Common myeloid progenitor, CD34-positive (primary cell): ENCODE measurements around the gene POR.

ENCODE experiments used
- CTCF ChIA-PET: fragments of 350-600 bp; sonication (Branson Sonifier 250); formaldehyde crosslinking; loops from one replicate; lab custom pipeline; 2021; ENCODE audit warnings: antibody characterized with exemption; lab: Charles Lee
- POLR2A ChIA-PET: fragments of 350-600 bp; sonication (Branson Sonifier 250); formaldehyde crosslinking; loops from one replicate; lab custom pipeline; 2021; ENCODE audit warnings: antibody characterized with exemption; lab: Charles Lee
- DNase-seq, 3 donors: peaks; one replicate each; pipeline versions ENCODE4 v3.0.0 to v3.0.0-alpha.2; 2013
- H3K27ac ChIP-seq, 2 experiments: 1 replicate in 1 of 2; 2 replicates in 1 of 2; pipeline ENCODE4 v1.7.0; 2013; ENCODE audit warnings: inconsistent platforms in 2 of 2, low read length in 2 of 2, mild to moderate bottlenecking in 2 of 2, low read depth in 1 of 2, moderate library complexity in 1 of 2; ENCODE audit not compliant: severe bottlenecking in 2 of 2, insufficient read depth in 1 of 2, poor library complexity in 1 of 2
- H3K27me3 ChIP-seq, 5 experiments: replicated peaks in 2 of 5; 1 replicate in 3 of 5; 2 replicates in 2 of 5; pipeline versions ENCODE4 v1.6.1 to v1.7.0; 2013; ENCODE audit warnings: low read length in 4 of 5, mild to moderate bottlenecking in 2 of 5, moderate library complexity in 2 of 5, inconsistent platforms in 1 of 5; ENCODE audit not compliant: insufficient read depth in 5 of 5, control insufficient read depth in 4 of 5
- H3K36me3 ChIP-seq, 4 experiments: 1 replicate in 2 of 4; 2 replicates in 2 of 4; pipeline versions ENCODE4 v1.6.1 to v1.7.0; 2013; ENCODE audit warnings: low read length in 3 of 4, control low read depth in 1 of 4, mild to moderate bottlenecking in 1 of 4; ENCODE audit not compliant: control insufficient read depth in 4 of 4, insufficient read depth in 4 of 4
- H3K4me1 ChIP-seq, 4 experiments: 1 replicate in 3 of 4; 2 replicates in 1 of 4; pipeline versions ENCODE4 v1.6.1 to v1.7.1; 2013; ENCODE audit warnings: low read length in 3 of 4, mild to moderate bottlenecking in 3 of 4, control low read depth in 1 of 4, inconsistent platforms in 1 of 4, moderate library complexity in 1 of 4; ENCODE audit not compliant: control insufficient read depth in 4 of 4, insufficient read depth in 4 of 4; ENCODE audit errors: control extremely low read depth in 1 of 4
- H3K4me3 ChIP-seq, 7 experiments: 1 replicate in 4 of 7; 2 replicates in 3 of 7; pipeline versions ENCODE4 v1.5.1 to v1.7.0; 2013; ENCODE audit warnings: mild to moderate bottlenecking in 7 of 7, low read length in 6 of 7, moderate library complexity in 6 of 7, inconsistent platforms in 2 of 7, low read depth in 2 of 7, control low read depth in 1 of 7; ENCODE audit not compliant: insufficient read depth in 4 of 7, control insufficient read depth in 1 of 7; ENCODE audit errors: extremely low read depth in 1 of 7
- H3K9me3 ChIP-seq, 5 experiments: 1 replicate in 4 of 5; 2 replicates in 1 of 5; pipeline versions ENCODE4 v1.6.1 to v1.7.1; 2013; ENCODE audit warnings: low read length in 4 of 5, mild to moderate bottlenecking in 2 of 5, inconsistent platforms in 1 of 5, low read depth in 1 of 5, moderate library complexity in 1 of 5; ENCODE audit not compliant: control insufficient read depth in 4 of 5, insufficient read depth in 2 of 5; ENCODE audit errors: control extremely low read depth in 1 of 5
- WGBS: methylation state at CpG from one replicate; pipeline ENCODE4 v1.1.5; 2013; ENCODE audit not compliant: insufficient coverage; 5-methylcytosine and 5-hydroxymethylcytosine counted together

Gene POR

GRCh38 chr7:75986147-75986781 is 71.3 kb downstream of the POR start:
- ChIA-PET POLR2A (interaction anchor here (0.6 kb wide), 1 partner anchor 36 kb away, joined by 5 read pairs; no protein-coding TSS in a partner anchor), CTCF (no interaction called here)
- Histone ChIP-seq H3K4me3 (no peak overlapping the region), H3K9me3 (no peaks in the 10 kb centered on the region), H3K27me3 (no peaks in the 10 kb centered on the region), H3K36me3 (peaks cover 0 to 63% (median 27%) of the 10 kb centered on the region in 4 experiments), H3K27ac (no peak overlapping the region), H3K4me1 (no peaks in the 10 kb centered on the region)
- no peak for DNase-seq
- 99% methylated on average over 16 of the region's 20 CpGs for WGBS

- 96% methylated on average over 25 of the region's 32 CpGs for WGBS
- Histone ChIP-seq H3K4me1 (no peaks in the 10 kb centered on the region), H3K27ac (no peak overlapping the region), H3K36me3 (peaks cover 0 to 56% (median 24%) of the 10 kb centered on the region in 4 experiments), H3K27me3 (no peaks in the 10 kb centered on the region), H3K9me3 (no peaks in the 10 kb centered on the region), H3K4me3 (no peak overlapping the region)
- CTCF ChIA-PET = no interaction called here
- no peak for DNase-seq
- POLR2A ChIA-PET = no interaction called here
Observed at GRCh38 chr7:75987026-75987804, 72.3 kb downstream of the POR start.

DNA sequence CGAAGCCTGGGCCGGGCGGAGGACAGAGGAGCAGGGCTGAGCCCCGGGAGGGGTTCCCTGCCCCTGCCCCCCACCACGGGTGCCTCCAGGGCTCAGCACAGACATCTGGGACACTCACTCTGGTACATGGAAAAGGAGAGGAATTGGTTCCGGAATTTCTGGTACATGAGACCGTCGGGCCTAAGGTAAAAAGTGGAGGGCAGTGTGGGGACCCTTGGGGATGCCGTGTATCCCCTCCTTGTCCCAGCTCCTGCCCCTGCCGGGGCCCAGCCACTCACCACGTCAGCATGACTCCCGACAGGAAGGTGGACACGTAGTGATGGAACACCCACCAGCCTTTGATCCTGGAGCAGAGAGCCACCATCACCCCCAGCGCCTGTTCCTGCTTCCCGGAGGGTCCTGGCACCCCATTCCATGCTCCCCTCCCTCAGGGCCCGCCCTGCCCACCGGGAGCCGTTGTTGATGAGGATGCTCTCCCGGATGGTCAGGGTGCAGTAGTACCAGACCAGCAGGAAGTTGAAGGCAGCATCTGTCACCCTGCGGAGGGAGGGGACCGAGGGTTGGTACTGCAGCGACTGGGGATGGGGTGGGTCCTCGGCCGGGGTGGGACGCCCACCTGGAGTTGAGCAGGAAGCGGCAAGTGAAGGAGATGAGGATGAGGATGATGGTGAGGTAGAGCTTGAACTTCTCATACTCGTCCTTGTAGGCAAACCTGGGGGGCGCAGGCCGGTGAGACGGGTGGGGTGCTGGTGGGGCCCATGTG is 73.0 kb downstream of the POR start:
- WGBS = 96% methylated on average over 19 of the region's 30 CpGs
- Histone ChIP-seq H3K36me3 (peaks cover 0 to 49% (median 21%) of the 10 kb centered on the region in 4 experiments), H3K27ac (no peak overlapping the region), H3K4me3 (no peak overlapping the region), H3K27me3 (no peaks in the 10 kb centered on the region), H3K4me1 (no peaks in the 10 kb centered on the region), H3K9me3 (no peaks in the 10 kb centered on the region)
- DNase-seq = no peak
- ChIA-PET CTCF (no interaction called here), POLR2A (no interaction called here)

GRCh38 chr7:75988568-75989499 is 73.9 kb downstream of the POR start:
- Histone ChIP-seq H3K4me1 (peaks cover 0 to 6% (median 4%) of the 10 kb centered on the region in 4 experiments), H3K36me3 (peaks cover 0 to 42% (median 19%) of the 10 kb centered on the region in 4 experiments), H3K27me3 (no peaks in the 10 kb centered on the region), H3K9me3 (no peaks in the 10 kb centered on the region), H3K27ac (no peak overlapping the region), H3K4me3 (no peak overlapping the region)
- ChIA-PET POLR2A (no interaction called here), CTCF (interaction anchor here (1.3 kb wide), 1 partner anchor 32 kb away, joined by 3 read pairs; no protein-coding TSS in a partner anchor)
- WGBS = 93% methylated on average over 11 of the region's 31 CpGs
- no peak for DNase-seq

DNA sequence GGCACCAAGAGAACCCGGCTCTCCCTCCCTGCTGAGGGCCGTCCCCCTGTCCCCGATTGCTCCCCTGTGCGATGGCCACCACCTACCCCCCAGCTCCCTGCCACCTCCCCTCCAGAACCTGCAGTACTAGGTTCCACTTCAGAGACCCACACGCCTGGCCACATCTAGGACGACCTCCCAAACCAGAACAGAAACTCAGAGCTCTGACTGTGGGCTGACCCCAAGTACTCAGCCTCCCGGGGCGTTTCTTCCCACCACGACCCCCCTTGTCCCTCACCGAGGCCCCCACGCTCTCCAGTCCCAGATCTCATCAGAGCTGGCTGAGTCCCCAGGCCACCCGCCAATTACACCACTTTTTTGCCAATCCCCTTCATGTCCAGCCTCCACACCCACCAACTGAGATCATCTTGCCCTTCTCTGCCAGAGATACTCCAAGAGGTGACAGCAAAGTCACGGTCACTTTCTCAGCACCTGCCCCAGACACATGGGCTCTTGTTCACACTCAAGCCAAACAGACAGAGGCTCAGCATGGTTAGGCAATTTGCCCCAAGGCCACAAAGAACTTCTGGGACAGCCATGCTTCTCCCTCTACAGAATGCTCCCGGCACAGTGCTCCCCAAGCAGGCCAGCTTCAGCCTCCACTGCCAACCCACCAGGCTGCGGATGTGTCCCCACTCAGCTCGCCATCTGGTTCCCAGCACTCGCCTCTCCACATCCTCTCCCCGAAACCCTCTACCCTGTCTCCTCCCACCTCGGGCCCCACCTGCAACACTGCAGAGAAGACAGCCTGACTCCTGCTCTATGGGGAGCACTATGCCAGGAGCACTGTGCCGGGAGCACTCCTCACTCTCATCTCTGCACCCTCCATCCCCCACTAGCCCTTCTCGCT is 74.8 kb downstream of the POR start:
- 96% methylated on average over 18 of the region's 21 CpGs for WGBS
- POLR2A ChIA-PET = no interaction called here
- CTCF ChIA-PET = interaction anchor here (1.3 kb wide), 1 partner anchor 31 kb away, joined by 3 read pairs; no protein-coding TSS in a partner anchor

More for the DNA sequence above, 74.8 kb downstream of the POR start:
- Histone ChIP-seq H3K27me3 (no peaks in the 10 kb centered on the region), H3K27ac (no peak overlapping the region), H3K9me3 (no peaks in the 10 kb centered on the region), H3K4me1 (peaks cover 0 to 13% (median 10%) of the 10 kb centered on the region in 4 experiments), H3K36me3 (peaks cover 0 to 33% (median 15%) of the 10 kb centered on the region in 4 experiments), H3K4me3 (no peak overlapping the region)
- DNase-seq = no peak
